Measurements from ENCODE around the gene MFAP5. TPM values are rescaled to one million over a fixed set of nuclear protein-coding genes. Genes with fewer than 3 reads are reported as not detected.

Gene MFAP5
- polyA plus RNA-seq, 3 donors = not detected

GRCh38 chr12:8675591-8676036 is 13.0 kb upstream of the MFAP5 start:
- Histone ChIP-seq H3K9ac (ENCODE audit: insufficient read depth, low read length, poor library complexity, severe bottlenecking) (no peak overlapping the region), H3K4me2 (replicated peaks; ENCODE audit: extremely low read depth, low read length, poor library complexity, severe bottlenecking) (peak overlapping the region; percentile 12), H3K4me3 (replicated peaks in 1 of 3; ENCODE audit: low read depth in 2 of 3, low read length in 3 of 3) (no peak overlapping the region), H3K36me3 (replicated peaks in 1 of 2; ENCODE audit: control insufficient read depth in 1 of 2, insufficient read depth in 2 of 2, low read length in 2 of 2) (no peaks in the 10 kb centered on the region), H3K4me1 (ENCODE audit: control insufficient read depth in 1 of 2, insufficient read depth in 2 of 2, low read length in 2 of 2) (peaks cover 9 to 14% of the 10 kb centered on the region in 2 donors), H3K27ac (ENCODE audit: low read depth in 1 of 2, low read length in 2 of 2) (peak overlapping the region; percentile 30 to 64), H4K20me1 (ENCODE audit: insufficient read depth, low read length) (no peaks in the 10 kb centered on the region), H3K9me3 (replicated peaks in 1 of 2; ENCODE audit: control insufficient read depth in 1 of 2, insufficient read depth in 1 of 2, low read length in 2 of 2) (peaks cover 0 to 7% of the 10 kb centered on the region in 2 donors), H3K79me2 (ENCODE audit: insufficient read depth, low read length) (no peaks in the 10 kb centered on the region), H3K27me3 (ENCODE audit: control insufficient read depth in 2 of 2, insufficient read depth in 2 of 2, low read length in 2 of 2) (no peaks in the 10 kb centered on the region), H2AFZ (ENCODE audit: insufficient read depth, low read depth, low read length, poor library complexity, severe bottlenecking) (peak overlapping the region; percentile 18)
- H3K27ac Mint-ChIP-seq = peak overlapping the region; percentile 80 to 95 (median 91)
- peak in 2 of 3 donors; percentile 27 to 60 for DNase-seq
- peaks cover 25% of the 10 kb centered on the region for H3K4me1 Mint-ChIP-seq
- TF ChIP-seq CTCF (IDR thresholded peaks at IDR 0.05) = no peak
- H3K9me3 Mint-ChIP-seq = peaks cover 3 to 17% (median 13%) of the 10 kb centered on the region in 7 donors
- H3K36me3 Mint-ChIP-seq = peaks cover 0 to 5% of the 10 kb centered on the region in 2 donors
- intact Hi-C loops (cut with micrococcal nuclease) = no loop called here
- peaks cover 0 to 1% (median 1%) of the 10 kb centered on the region in 3 donors for H3K27me3 Mint-ChIP-seq (ENCODE audit: low read depth in 3 of 3)
- WGBS (ENCODE audit: insufficient coverage) = no CpG with 5 or more reads among the region's 3 CpGs
- peak overlapping the region in 1 of 2 donors; percentile 72 for H3K4me3 Mint-ChIP-seq

GRCh38 chr12:8672381-8672780 is 9.8 kb upstream of the MFAP5 start:
- 100% methylated on average over 1 of the region's 5 CpGs for WGBS (ENCODE audit: insufficient coverage)
- peak in 1 of 3 donors; percentile 62 for DNase-seq
- no peak for TF ChIP-seq CTCF (IDR thresholded peaks at IDR 0.05)
- Histone ChIP-seq H3K36me3 (replicated peaks in 1 of 2; ENCODE audit: control insufficient read depth in 1 of 2, insufficient read depth in 2 of 2, low read length in 2 of 2) (no peaks in the 10 kb centered on the region), H3K27ac (ENCODE audit: low read depth in 1 of 2, low read length in 2 of 2) (no peak overlapping the region), H3K9ac (ENCODE audit: insufficient read depth, low read length, poor library complexity, severe bottlenecking) (no peak overlapping the region), H3K79me2 (ENCODE audit: insufficient read depth, low read length) (no peaks in the 10 kb centered on the region), H3K27me3 (ENCODE audit: control insufficient read depth in 2 of 2, insufficient read depth in 2 of 2, low read length in 2 of 2) (no peaks in the 10 kb centered on the region), H4K20me1 (ENCODE audit: insufficient read depth, low read length) (no peaks in the 10 kb centered on the region), H3K4me2 (replicated peaks; ENCODE audit: extremely low read depth, low read length, poor library complexity, severe bottlenecking) (no peak overlapping the region), H3K9me3 (replicated peaks in 1 of 2; ENCODE audit: control insufficient read depth in 1 of 2, insufficient read depth in 1 of 2, low read length in 2 of 2) (peaks cover 0 to 8% of the 10 kb centered on the region in 2 donors), H2AFZ (ENCODE audit: insufficient read depth, low read depth, low read length, poor library complexity, severe bottlenecking) (no peak overlapping the region), H3K4me3 (replicated peaks in 1 of 3; ENCODE audit: low read depth in 2 of 3, low read length in 3 of 3) (no peak overlapping the region), H3K4me1 (ENCODE audit: control insufficient read depth in 1 of 2, insufficient read depth in 2 of 2, low read length in 2 of 2) (peaks cover 29 to 36% of the 10 kb centered on the region in 2 donors)
- Mint-ChIP-seq H3K4me1 (peaks cover 43% of the 10 kb centered on the region), H3K27ac (peak overlapping the region in 1 of 7 donors; percentile 41), H3K27me3 (ENCODE audit: low read depth in 3 of 3) (peaks cover 0 to 1% (median 1%) of the 10 kb centered on the region in 3 donors), H3K9me3 (peaks cover 5 to 18% (median 12%) of the 10 kb centered on the region in 7 donors), H3K36me3 (peaks cover 0 to 9% of the 10 kb centered on the region in 2 donors), H3K4me3 (no peak overlapping the region)
- intact Hi-C loops (cut with micrococcal nuclease) = no loop called here

Data from CD14-positive monocyte (primary cell).